Measurements from ENCODE around the gene TMEM63A.
"Not testable (repeated sequence)": the region's sequence is repeated elsewhere in the genome, so short reads cannot be mapped to it uniquely, and the experiment has no call there.

DNA sequence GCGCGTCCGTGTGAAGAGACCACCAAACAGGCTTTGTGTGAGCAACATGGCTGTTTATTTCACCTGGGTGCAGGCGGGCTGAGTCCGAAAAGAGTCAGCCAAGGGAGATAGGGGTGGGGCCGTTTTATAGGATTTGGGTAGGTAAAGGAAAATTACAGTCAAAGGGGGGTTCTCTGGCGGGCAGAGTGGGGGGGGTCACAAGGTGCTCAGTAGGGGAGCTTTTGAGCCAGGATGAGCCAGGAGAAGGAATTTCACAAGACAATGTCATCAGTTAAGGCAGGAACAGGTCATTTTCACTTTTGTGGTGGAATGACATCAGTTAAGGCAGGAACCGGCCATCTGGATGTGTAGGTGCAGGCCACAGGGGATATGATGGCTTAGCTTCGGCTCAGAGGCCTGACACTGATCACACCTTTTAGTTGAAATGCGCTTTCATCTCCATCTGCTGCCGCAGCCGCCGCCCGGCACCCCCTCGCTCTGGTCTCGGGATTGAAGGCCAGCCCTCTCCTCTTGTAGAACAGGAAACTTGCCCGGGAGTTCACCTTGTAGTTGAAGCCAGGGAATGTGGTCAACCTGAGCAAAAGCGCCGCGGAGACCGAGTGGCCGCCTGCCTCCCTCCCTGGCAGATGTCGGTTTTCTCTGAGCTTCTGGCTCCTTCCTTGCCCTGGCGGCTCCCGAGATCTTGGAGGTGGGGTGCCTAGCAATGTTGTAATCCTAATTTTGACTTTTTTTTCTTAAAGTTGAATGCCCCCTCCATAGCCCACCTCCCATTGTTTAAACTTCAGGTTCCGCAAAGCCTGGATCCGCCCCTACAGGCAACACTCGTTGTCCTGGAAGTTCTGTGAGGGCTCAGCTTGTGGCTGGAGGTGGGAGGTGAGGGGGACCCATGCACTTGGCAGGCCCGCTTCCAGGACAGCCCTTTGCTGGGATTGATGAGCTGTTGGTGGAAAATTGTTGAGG lies 71.3 kb downstream of the TMEM63A start:
- TF ChIP-seq, protein P1, sequence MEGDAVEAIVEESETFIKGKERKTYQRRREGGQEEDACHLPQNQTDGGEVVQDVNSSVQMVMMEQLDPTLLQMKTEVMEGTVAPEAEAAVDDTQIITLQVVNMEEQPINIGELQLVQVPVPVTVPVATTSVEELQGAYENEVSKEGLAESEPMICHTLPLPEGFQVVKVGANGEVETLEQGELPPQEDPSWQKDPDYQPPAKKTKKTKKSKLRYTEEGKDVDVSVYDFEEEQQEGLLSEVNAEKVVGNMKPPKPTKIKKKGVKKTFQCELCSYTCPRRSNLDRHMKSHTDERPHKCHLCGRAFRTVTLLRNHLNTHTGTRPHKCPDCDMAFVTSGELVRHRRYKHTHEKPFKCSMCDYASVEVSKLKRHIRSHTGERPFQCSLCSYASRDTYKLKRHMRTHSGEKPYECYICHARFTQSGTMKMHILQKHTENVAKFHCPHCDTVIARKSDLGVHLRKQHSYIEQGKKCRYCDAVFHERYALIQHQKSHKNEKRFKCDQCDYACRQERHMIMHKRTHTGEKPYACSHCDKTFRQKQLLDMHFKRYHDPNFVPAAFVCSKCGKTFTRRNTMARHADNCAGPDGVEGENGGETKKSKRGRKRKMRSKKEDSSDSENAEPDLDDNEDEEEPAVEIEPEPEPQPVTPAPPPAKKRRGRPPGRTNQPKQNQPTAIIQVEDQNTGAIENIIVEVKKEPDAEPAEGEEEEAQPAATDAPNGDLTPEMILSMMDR (IDR thresholded peaks at IDR 0.05; ENCODE audit: insufficient read depth, low read length, poor library complexity, severe bottlenecking), result not testable (repeated sequence)
- TF ChIP-seq EZH2phosphoT487 (conservative IDR thresholded peaks at IDR 0.05; ENCODE audit: low read length), result not testable (repeated sequence)

Data from SU-DHL-6 (cell line).